LoVo (cell line): ENCODE data around the gene TSEN54.
A peak's percentile ranks its signal among the peaks of the same experiment; 100 is the strongest.
"Not testable (repeated sequence)": the region's sequence is repeated elsewhere in the genome, so short reads cannot be mapped to it uniquely, and the experiment has no call there.

Experiments used
- DNase-seq: peaks from one replicate; pipeline ENCODE4 v3.0.0-alpha.2; 2016; ENCODE audit warnings: low spot score

Gene TSEN54

GRCh38 chr17:75518201-75518600 is 1.9 kb downstream of the TSEN54 start:
- no peak for DNase-seq

GRCh38 chr17:75518983-75519537 is 2.7 kb downstream of the TSEN54 start:
- no peak for DNase-seq

GRCh38 chr17:75520413-75520812 is 4.1 kb downstream of the TSEN54 start:
- DNase-seq, result not testable (repeated sequence)

DNA sequence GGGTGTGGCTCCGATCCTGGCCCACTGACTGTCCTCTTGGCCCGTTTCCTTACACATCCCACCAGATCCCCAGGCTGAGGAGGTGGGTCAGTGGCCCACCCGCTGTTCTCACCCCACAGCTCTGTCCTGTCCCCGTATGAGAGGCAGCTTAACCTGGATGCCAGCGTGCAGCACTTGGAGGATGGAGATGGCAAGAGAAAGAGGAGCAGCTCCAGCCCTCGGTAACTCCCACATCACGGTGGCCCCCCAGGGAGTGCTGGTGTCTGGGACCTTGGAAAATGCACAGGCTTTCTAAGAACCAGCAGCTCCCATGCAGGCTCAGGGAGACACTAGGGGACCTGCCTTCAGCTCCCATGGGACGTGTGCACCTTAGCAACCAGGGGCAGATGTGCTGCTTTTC is 5.0 kb downstream of the TSEN54 start:
- DNase-seq, result no peak

- DNase-seq, result no peak
Measured at GRCh38 chr17:75521951-75522727, 5.8 kb downstream of the TSEN54 start.

DNA sequence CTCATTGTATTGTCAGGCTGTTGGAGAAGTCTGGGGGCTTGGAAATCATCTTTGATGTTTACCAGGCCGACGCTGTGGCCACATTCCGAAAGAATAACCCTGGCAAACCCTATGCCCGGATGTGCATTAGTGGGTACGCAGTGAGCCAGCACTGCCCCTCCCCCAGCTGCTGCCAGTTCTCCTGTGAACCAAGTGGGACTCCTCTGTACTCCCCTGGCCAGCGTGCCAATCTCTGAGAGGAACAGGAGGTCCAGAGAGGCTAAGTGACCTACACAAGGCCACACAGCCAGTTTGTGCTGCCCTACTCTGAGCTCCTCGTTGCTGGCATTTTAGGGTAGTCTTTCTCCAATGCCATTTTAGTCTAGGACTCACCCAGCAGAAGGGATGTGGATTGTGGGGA is 7.3 kb downstream of the TSEN54 start:
- DNase-seq, result no peak

GRCh38 chr17:75524269-75524969 is 8.1 kb downstream of the TSEN54 start:
- no peak for DNase-seq

GRCh38 chr17:75524970-75525805 is 8.9 kb downstream of the TSEN54 start, which contains the start of gene LLGL2:
LLGL2 (plus strand) TSS chr17:75525697; CDS start chr17:75543427, 17,730 bp downstream.
- DNase-seq, result peak; percentile 92

DNA sequence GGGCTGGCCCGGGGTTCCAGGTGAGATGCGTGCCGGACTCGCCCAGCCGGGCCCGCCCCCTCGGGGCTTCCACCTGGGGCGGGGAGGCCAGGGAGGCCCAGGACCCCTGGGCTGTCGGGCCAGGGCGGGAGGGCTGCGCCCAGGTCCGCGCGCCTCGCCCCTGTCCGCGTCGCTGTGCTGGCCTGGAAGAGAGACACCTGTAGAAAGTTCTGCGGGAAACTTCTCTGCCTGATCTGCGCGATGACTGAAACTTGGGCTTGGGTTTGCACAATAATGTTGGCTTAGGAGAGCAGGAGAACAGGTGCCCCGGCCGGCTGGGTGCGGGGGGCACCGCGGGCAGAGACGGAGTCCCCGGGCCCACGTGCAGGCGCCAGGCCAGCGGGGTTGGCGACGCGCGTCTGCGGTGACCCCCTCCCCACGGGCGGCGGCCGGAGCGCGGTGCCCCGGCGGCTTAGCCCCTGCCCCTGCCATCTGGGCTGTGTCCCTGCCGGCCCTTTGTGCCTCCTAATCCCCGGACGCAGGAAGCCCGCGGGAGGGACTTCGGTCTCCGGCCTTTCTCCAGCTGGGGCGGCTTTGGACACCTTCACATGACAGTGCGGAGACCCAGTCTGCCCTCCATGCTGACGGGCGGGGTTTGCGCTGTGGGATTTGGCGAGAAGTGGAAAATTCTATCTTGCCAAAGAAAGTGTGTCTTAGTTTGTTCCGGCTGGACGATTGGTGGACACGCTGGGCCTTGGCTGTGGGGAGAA is 9.7 kb downstream of the TSEN54 start:
- no peak for DNase-seq

- peak; percentile 35 for DNase-seq
Measured at GRCh38 chr17:75526555-75527270, 10.4 kb downstream of the TSEN54 start.

DNA sequence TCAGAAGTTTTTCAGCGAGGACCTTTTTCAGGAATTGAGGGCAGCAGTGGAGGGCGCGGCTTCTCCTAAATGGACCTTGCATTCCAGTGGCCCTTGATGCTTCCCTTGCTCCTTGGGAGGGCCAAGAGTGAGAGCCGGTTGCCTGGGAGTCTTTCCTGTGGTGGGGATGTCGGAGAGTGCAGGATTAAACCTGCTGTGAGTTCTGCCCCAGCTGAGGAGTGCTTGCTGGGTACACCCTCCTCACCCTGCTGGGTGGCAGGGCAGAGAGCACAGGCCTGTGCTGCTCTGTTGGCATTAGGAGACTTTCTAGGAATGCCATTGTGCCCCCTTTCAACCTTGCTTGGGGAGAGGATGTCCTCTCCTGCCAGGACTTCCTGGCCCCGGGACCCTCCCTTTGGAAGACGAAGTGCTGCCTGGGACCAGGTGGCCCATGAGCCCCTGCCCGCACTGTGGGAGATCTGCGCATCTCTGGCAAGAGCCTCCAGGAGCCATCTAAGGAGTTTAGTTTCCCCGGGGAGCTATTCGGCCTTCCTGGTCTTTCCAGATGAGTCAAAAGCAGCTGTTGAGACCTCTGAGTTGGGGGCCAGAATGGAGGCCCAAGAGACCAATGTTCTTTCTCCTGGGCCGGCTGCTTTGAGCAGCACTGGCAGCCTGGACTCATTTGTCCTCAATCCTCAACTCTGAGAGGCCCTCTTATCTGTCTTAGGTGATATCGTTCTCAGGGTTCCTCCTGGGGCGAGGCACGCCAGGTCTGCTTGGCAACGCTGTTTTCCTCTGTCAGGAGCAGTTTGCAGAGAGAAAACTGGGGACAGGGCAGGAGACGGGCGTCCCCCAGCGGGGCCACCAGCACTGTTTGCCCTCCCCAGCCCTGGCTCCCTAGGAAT is 14.8 kb downstream of the TSEN54 start:
- DNase-seq, result no peak

GRCh38 chr17:75531721-75532072 is 15.4 kb downstream of the TSEN54 start:
- DNase-seq, result peak; percentile 36

GRCh38 chr17:75535119-75535537 is 18.8 kb downstream of the TSEN54 start:
- no peak for DNase-seq

DNA sequence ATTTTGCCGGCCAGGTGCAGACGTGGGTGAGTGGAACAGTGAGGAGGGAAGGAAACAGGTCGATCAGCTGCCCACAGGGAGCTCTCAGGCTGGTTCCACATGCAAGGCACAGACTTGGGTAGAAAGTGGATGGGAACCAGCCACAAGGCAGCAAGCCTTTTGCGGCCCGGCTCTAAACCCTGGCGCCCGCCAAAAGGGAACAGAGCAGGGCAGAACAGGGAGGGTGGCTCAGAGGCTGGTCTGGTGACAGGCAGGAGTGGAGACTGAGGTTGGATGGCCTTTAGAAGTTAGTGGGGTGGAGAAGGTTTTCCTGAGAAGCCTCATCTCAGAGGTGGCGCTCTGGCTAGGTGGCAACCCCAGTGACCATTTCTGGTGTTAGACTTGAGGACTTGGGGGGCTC is 19.5 kb downstream of the TSEN54 start:
- DNase-seq, result no peak

GRCh38 chr17:75536366-75536765 is 20.0 kb downstream of the TSEN54 start:
- DNase-seq, result no peak

DNA sequence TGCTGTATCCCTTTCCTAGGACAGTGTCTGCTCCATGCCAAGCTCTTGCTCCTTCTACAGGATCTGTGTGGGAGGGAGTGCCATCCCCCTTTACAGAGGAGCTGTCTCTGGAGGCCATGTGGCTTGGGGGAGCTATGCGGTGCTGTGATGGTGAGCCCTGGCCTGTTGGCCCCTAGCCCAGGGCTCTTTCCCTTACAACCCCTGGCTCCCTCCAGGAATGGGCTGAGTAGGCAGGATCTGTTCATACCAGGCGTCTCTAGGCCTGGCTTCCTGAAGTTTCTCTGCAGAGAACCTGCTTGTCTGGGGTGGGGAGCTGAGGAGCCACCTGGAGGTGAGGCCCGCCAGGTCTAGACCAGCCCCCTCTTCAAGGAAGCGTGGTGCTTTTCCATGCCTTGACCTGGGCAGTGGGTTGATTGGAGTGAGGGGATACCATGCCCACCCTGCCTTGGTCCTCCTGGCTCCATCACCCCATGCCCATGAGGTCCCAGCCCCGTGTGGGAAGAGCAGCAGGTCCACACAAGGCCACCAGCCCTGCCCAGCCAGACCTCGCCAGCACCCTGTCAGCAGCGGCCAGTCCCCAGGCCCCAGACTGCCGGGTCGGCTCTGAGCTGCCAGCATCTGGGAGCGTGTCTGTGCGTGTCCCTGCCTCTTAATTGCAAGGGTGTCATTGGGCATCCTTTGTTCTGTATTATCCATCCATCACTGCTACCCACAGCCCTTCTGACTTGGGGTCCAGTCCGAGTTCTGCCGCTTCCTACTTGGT is 23.8 kb downstream of the TSEN54 start:
- DNase-seq, result no peak

GRCh38 chr17:75540923-75541503 is 24.7 kb downstream of the TSEN54 start:
- no peak for DNase-seq

GRCh38 chr17:75542229-75542628 is 25.9 kb downstream of the TSEN54 start:
- no peak for DNase-seq
